ENCODE data around the gene EFHC1. TPM values are rescaled to one million over a fixed set of nuclear protein-coding genes. Genes with fewer than 3 reads are reported as not detected.

EFHC1 gene, protein sequence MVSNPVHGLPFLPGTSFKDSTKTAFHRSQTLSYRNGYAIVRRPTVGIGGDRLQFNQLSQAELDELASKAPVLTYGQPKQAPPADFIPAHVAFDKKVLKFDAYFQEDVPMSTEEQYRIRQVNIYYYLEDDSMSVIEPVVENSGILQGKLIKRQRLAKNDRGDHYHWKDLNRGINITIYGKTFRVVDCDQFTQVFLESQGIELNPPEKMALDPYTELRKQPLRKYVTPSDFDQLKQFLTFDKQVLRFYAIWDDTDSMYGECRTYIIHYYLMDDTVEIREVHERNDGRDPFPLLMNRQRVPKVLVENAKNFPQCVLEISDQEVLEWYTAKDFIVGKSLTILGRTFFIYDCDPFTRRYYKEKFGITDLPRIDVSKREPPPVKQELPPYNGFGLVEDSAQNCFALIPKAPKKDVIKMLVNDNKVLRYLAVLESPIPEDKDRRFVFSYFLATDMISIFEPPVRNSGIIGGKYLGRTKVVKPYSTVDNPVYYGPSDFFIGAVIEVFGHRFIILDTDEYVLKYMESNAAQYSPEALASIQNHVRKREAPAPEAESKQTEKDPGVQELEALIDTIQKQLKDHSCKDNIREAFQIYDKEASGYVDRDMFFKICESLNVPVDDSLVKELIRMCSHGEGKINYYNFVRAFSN
- total RNA-seq, result 32.3 and 34.4 TPM in 2 replicates

DNA sequence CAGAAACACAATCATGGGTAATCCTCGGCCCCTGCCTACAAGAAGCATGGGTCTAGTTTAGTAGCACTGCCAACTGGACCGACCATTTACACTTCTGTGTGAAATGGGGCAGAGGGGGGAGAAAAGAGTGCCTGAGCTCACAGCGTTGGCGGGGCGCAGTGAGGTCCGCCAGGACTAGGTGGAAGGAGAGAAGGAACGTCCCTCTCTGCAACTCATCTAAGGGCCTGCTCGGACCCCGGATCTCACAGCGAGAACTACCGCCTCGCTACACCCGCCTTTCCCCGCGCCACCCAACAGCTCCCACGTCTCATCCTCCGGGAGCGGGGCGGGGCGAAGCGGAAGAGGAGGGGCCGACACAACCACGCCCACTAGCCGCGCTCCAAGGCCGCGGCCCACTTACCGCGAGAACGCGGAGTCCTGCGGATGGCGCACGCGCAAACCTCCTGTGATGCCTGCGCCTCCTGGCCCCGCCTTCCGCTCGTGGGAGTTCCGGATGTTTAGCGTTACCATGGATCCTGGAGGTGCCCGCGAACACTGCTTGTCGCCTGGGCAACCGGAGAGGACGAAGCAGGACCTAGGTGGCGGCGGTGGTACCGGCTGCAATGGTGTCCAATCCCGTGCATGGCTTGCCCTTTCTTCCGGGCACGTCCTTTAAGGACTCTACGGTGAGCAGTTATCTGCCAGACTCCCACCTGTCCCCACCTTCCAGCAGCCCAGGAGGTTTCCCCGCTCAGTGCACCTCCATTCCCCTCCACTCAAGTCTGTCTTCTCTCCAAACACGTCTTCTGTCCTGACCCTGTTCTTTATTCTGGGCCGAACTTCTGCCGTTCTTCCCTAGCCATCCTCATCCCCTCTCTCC is at the start of gene EFHC1:
Gene EFHC1 (plus strand): TSS at position 534 of the 859 bp plus-strand sequence. CDS start 69 bp downstream, at position 603.

Other genes with a start within 250 kb of the EFHC1 start
- gene IL17A, start 234.0 kb upstream of the EFHC1 start, total RNA-seq, result not detected in 2 replicates
- not detected in 2 replicates for gene IL17F, start 175.8 kb upstream of the EFHC1 start, total RNA-seq
- 23.5 and 28.9 TPM in 2 replicates for gene MCM3, start 135.6 kb upstream of the EFHC1 start, total RNA-seq
- gene PAQR8, start 58.2 kb upstream of the EFHC1 start, total RNA-seq, result 5.4 and 5.6 TPM in 2 replicates
- 215 and 261 TPM in 2 replicates for gene TRAM2, start 156.7 kb downstream of the EFHC1 start, total RNA-seq

Measured in articular chondrocyte of knee joint (primary cell).